Heart right ventricle (tissue), 16 donors: ENCODE measurements around the gene VSTM4. TPM values are rescaled to one million over a fixed set of nuclear protein-coding genes. Genes with fewer than 3 reads are reported as not detected.

ENCODE experiments used
- ATAC-seq, 8 donors: fragments of 200-7000 bp; cut with Tn5 transposase; one replicate each; pipeline ENCODE4 v1.9.1; 2020; ENCODE audit warnings: mild to moderate bottlenecking in 8 of 8, moderate library complexity in 8 of 8, moderate number of reproducible peaks in 1 of 8
- DNase-seq, 2 donors: peaks; one replicate each; pipeline ENCODE4 v3.0.0-alpha.2; 2020
- H3K27ac ChIP-seq, 10 donors: fragments of 200-600 bp; sonication (generic) in 2 of 10; one replicate each; pipeline versions ENCODE4 v1.5.0 to v1.8.0; 2020 to 2022; ENCODE audit warnings: mild to moderate bottlenecking in 3 of 10
- H3K27me3 ChIP-seq, 7 donors: fragments of 200-600 bp; one replicate each; pipeline ENCODE4 v1.8.0; 2021 to 2022; ENCODE audit warnings: mild to moderate bottlenecking in 2 of 7
- H3K36me3 ChIP-seq, 9 donors: fragments of 200-600 bp; sonication (generic) in 1 of 9; one replicate each; pipeline versions ENCODE4 v1.5.0 to v1.8.0; 2020 to 2022; ENCODE audit warnings: mild to moderate bottlenecking in 2 of 9
- H3K4me1 ChIP-seq, 9 donors: fragments of 200-600 bp; sonication (generic) in 1 of 9; one replicate each; pipeline versions ENCODE4 v1.5.0 to v1.8.0; 2020 to 2022; ENCODE audit warnings: mild to moderate bottlenecking in 4 of 9
- H3K4me3 ChIP-seq, 10 donors: fragments of 200-600 bp; sonication (generic) in 2 of 10; one replicate each; pipeline versions ENCODE4 v1.5.0 to v1.8.0; 2020 to 2022; ENCODE audit warnings: mild to moderate bottlenecking in 7 of 10, moderate library complexity in 2 of 10
- H3K9me3 ChIP-seq, 11 donors: fragments of 200-600 bp in 10 of 11; sonication (generic) in 2 of 11; one replicate each; pipeline versions ENCODE4 v1.5.0 to v1.8.0; 2013 to 2022; ENCODE audit warnings: mild to moderate bottlenecking in 2 of 11, control low read depth in 1 of 11, moderate library complexity in 1 of 11
- CTCF ChIP-seq, 9 donors: fragments of 200-600 bp; sonication (generic) in 2 of 9; IDR thresholded peaks; one replicate each; pipeline versions ENCODE4 v1.5.0 to v1.8.0; 2021 to 2022; ENCODE audit warnings: antibody characterized with exemption in 9 of 9, mild to moderate bottlenecking in 5 of 9, moderate library complexity in 1 of 9
- WGBS, 2 donors: extraction: QIAGEN DNeasy Blood & Tissue Kit; methylation state at CpG; one replicate each; pipeline ENCODE4 v1.1.7; 2013; ENCODE audit warnings: inconsistent platforms in 1 of 2; 5-methylcytosine and 5-hydroxymethylcytosine counted together
- intact Hi-C, 10 donors: fragments of 100-400 bp; cut with DNase I; formaldehyde crosslinking; loops; one replicate each; pipeline versions ENCODE4 v1.11.1 to v1.14.2; 2022
- polyA plus RNA-seq, 2 donors: library from polyadenylated mRNA; stranded (reverse); fragments of 200-250 nt; gene quantifications; one replicate each; pipeline ENCODE4 v1.2.3, GENCODE V29; 2013
- total RNA-seq, 10 donors: library from RNA; stranded (reverse); fragmentation: NEBNext Ultra II Directional in 3 of 10; extraction: Animal tissue kit (Norgen Biotek cat#: 25700) in 3 of 10; gene quantifications; one replicate each; pipeline versions ENCODE4 v1.2.1 to v1.2.4, GENCODE V29; 2021 to 2023
- donor health status: Arrhythmogenic right ventricular cardiomyopathy.
- donor health status: ischemic (EF 13 %, LVEDD 7.1; RV severe dilation, severe dysfunction).
- donor health status: healthy with polysubstance abuse.
- donor health status: DM: no; HTN: yes; CAD: no.
- donor health status: DM: no; HTN: no; CAD: no.
- donor health status: ischemic (EF 25% LVEDD 6.9; RV normal size, moderate dysfunction).
- donor health status: ischemic (EF 25% LVEDD 5.7; RV mildly dilated, moderate dysfunction).
- donor health status: healthy.
- donor health status: DM: yes; HTN: yes; CAD: no.
- donor health status: Ischemic cardiomyopathy.
- donor health status: ischemic (EF 35%, LVEDD 5.7; RV mildly dilated, moderate dysfunction).
- donor health status: nonischemic (EF 11% LVEDD 7.7; RV severe dilation, severe dysfunction).
- donor health status: DM: yes; HTN: yes; CAD: no.
- donor health status: PGD.
- donor health status: ischemic (EF 29% LVEDD 5.4; RV normal size, mild dysfunction).
- donor health status: nonischemic (EF 23%, LVEDD 6.1; RV moderate dilation, normal function).

Gene VSTM4
- total and polyA plus RNA-seq, 12 donors: 5.0 to 26.7 (median 16.3) TPM

- H3K27ac ChIP-seq: peak overlapping the region in 5 of 10 donors; percentile 8 to 58 (median 20)
- no peak for DNase-seq
- H3K36me3 ChIP-seq: peaks cover 0 to 21% (median 0%) of the 10 kb centered on the region in 9 donors
- no peaks in the 10 kb centered on the region for H3K27me3 ChIP-seq
- H3K4me1 ChIP-seq: peaks cover 8 to 69% (median 59%) of the 10 kb centered on the region in 9 donors
- ATAC-seq: no peak
- no peak overlapping the region for H3K4me3 ChIP-seq
- WGBS, 2 donors: 78 to 83% methylated on average over 4 of the region's 4 CpGs
- TF ChIP-seq CTCF (IDR thresholded peaks at IDR 0.05): no peak
- intact Hi-C loops: loop anchor here in 1 of 10 donors (5.0 kb wide), 1 partner anchor 98 kb away; no protein-coding TSS in a partner anchor
- H3K9me3 ChIP-seq: no peaks in the 10 kb centered on the region
Measured at GRCh38 chr10:49105076-49105475, 10.2 kb downstream of the VSTM4 start.

- no peaks in the 10 kb centered on the region for H3K9me3 ChIP-seq
- H3K4me1 ChIP-seq: peaks cover 8 to 66% (median 51%) of the 10 kb centered on the region in 9 donors
- ATAC-seq (peak; percentile 37 to 61 (median 45)), DNase-seq (no peak)
- no peak for TF ChIP-seq CTCF (IDR thresholded peaks at IDR 0.05)
- no peaks in the 10 kb centered on the region for H3K27me3 ChIP-seq
- intact Hi-C loops: no loop called here
- H3K27ac ChIP-seq: peak overlapping the region in 5 of 10 donors; percentile 1 to 58 (median 20)
- H3K4me3 ChIP-seq: no peak overlapping the region
- peaks cover 0 to 21% (median 0%) of the 10 kb centered on the region in 9 donors for H3K36me3 ChIP-seq
- 69 to 76% methylated on average over 5 of the region's 5 CpGs for WGBS, 2 donors
Measured at GRCh38 chr10:49104323-49104722, 11.0 kb downstream of the VSTM4 start.

- intact Hi-C loops: no loop called here
- H3K4me1 ChIP-seq: peaks cover 6 to 63% (median 46%) of the 10 kb centered on the region in 9 donors
- no peak for DNase-seq
- no peaks in the 10 kb centered on the region for H3K9me3 ChIP-seq
- H3K27me3 ChIP-seq: no peaks in the 10 kb centered on the region
- H3K36me3 ChIP-seq: peaks cover 0 to 26% (median 0%) of the 10 kb centered on the region in 9 donors
- H3K27ac ChIP-seq: peak overlapping the region in 3 of 10 donors; percentile 6 to 58 (median 21)
- ATAC-seq: no peak
- 77 to 87% methylated on average over 4 of the region's 4 CpGs for WGBS, 2 donors
- no peak overlapping the region for H3K4me3 ChIP-seq
- no peak for TF ChIP-seq CTCF (IDR thresholded peaks at IDR 0.05)
Measured at GRCh38 chr10:49103761-49104160, 11.6 kb downstream of the VSTM4 start.

GRCh38 chr10:49099046-49099445 lies 16.3 kb downstream of the VSTM4 start:
- WGBS, 2 donors: 82 to 83% methylated on average over 8 of the region's 8 CpGs
- H3K27ac ChIP-seq: no peak overlapping the region
- intact Hi-C loops: no loop called here
- ATAC-seq (no peak), DNase-seq (no peak)
- H3K4me3 ChIP-seq: no peak overlapping the region
- no peaks in the 10 kb centered on the region for H3K27me3 ChIP-seq
- peaks cover 0 to 60% (median 24%) of the 10 kb centered on the region in 9 donors for H3K4me1 ChIP-seq
- H3K36me3 ChIP-seq: peaks cover 0 to 18% (median 0%) of the 10 kb centered on the region in 9 donors
- TF ChIP-seq CTCF (IDR thresholded peaks at IDR 0.05): no peak
- no peaks in the 10 kb centered on the region for H3K9me3 ChIP-seq
